Loucy (cell line): ENCODE measurements around the gene FUT4.

Experiments
- H2AFZ ChIP-seq: fragments of 200-600 bp; sonication (generic); 2 replicates; pipeline ENCODE4 v1.6.0; 2016; ENCODE audit warnings: antibody characterized with exemption, mild to moderate bottlenecking, low read length, moderate library complexity
- H3F3A ChIP-seq: fragments of 200-600 bp; 2 replicates; pipeline ENCODE4 v1.6.0; 2016; ENCODE audit warnings: antibody characterized with exemption, low read depth, mild to moderate bottlenecking
- H3K27me3 ChIP-seq: fragments of 200-600 bp; sonication (generic); 2 replicates; pipeline ENCODE4 v1.6.1; 2014; ENCODE audit warnings: low read length, mild to moderate bottlenecking; ENCODE audit not compliant: insufficient read depth, poor library complexity, severe bottlenecking
- H3K36me3 ChIP-seq: fragments of 200-600 bp; sonication (generic); 2 replicates; pipeline ENCODE4 v1.6.1; 2016; ENCODE audit warnings: low read length; ENCODE audit not compliant: insufficient read depth
- H3K4me1 ChIP-seq: fragments of 200-600 bp; sonication (generic); 2 replicates; pipeline ENCODE4 v1.5.1; 2014; ENCODE audit warnings: low read length, mild to moderate bottlenecking; ENCODE audit not compliant: insufficient read depth, poor library complexity, severe bottlenecking
- H3K4me2 ChIP-seq: fragments of 200-600 bp; sonication (generic); 2 replicates; pipeline ENCODE4 v1.6.0; 2014; ENCODE audit warnings: antibody characterized with exemption, low read length, low read depth, mild to moderate bottlenecking; ENCODE audit not compliant: poor library complexity, severe bottlenecking
- H3K4me3 ChIP-seq: fragments of 200-600 bp; sonication (generic); 2 replicates; pipeline ENCODE4 v1.5.1; 2014; ENCODE audit warnings: low read length, mild to moderate bottlenecking, mixed read lengths; ENCODE audit not compliant: poor library complexity, severe bottlenecking
- H3K79me2 ChIP-seq: fragments of 200-600 bp; sonication (generic); 2 replicates; pipeline ENCODE4 v1.6.1; 2014; ENCODE audit warnings: low read length; ENCODE audit not compliant: insufficient read depth
- H3K9ac ChIP-seq: fragments of 200-600 bp; sonication (generic); 2 replicates; pipeline ENCODE4 v1.6.0; 2014; ENCODE audit warnings: mild to moderate bottlenecking, low read depth, low read length, moderate library complexity; ENCODE audit not compliant: poor library complexity, severe bottlenecking
- H3K9me2 ChIP-seq: fragments of 200-600 bp; sonication (generic); replicated peaks from 2 replicates; pipeline ENCODE4 v1.6.1; 2016; ENCODE audit warnings: low read depth, low read length, mixed read lengths
- H3K9me3 ChIP-seq: fragments of 200-600 bp; sonication (generic); 2 replicates; pipeline ENCODE4 v1.6.1; 2014; ENCODE audit warnings: mild to moderate bottlenecking, antibody characterized with exemption, low read length, low read depth; ENCODE audit not compliant: insufficient read depth
- H4K20me1 ChIP-seq: fragments of 200-600 bp; sonication (generic); 2 replicates; pipeline ENCODE4 v1.6.0; 2014; ENCODE audit warnings: antibody characterized with exemption, low read length, mild to moderate bottlenecking; ENCODE audit not compliant: insufficient read depth, poor library complexity, severe bottlenecking
- CTCF ChIP-seq: fragments of 200-600 bp; sonication (generic); conservative IDR thresholded peaks from 2 replicates; pipeline ENCODE4 v1.5.1; 2014; ENCODE audit warnings: mild to moderate bottlenecking, antibody characterized with exemption, low read length
- EZH2phosphoT487 ChIP-seq: fragments of 200-600 bp; IDR thresholded peaks from 2 replicates; pipeline ENCODE4 v1.6.1; 2018; ENCODE audit warnings: antibody characterized with exemption, mild to moderate bottlenecking, moderate library complexity, borderline replicate concordance

The FUT4 gene

DNA sequence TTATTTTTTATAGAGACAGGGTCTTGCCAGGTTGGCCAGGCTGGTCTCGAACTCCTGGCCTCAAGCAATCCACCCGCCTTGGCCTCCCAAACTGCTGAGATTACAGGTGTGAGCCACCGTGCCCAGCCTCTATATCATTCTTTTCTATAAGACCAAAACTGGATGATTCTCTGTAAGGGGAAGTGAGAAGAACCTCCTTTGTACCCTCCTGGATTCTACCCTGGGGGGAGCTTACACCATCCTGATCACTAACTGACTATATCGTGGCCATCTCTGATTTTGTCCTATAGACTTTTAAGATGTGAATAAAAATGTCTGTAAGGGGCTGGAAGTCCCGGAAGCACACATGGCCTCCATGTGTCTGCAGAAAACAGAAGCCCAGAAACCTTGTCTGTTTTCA is 32.6 kb downstream of the FUT4 start:
- no peaks in the 10 kb centered on the region for H3K9me3 ChIP-seq
- H3K4me1 ChIP-seq = peaks cover 5% of the 10 kb centered on the region
- H3K27me3 ChIP-seq = no peaks in the 10 kb centered on the region
- no peaks in the 10 kb centered on the region for H4K20me1 ChIP-seq
- no peak overlapping the region for H3K9ac ChIP-seq
- no peaks in the 10 kb centered on the region for H3K79me2 ChIP-seq
- H3K4me3 ChIP-seq = no peak overlapping the region
- no peaks in the 10 kb centered on the region for H3K9me2 ChIP-seq
- TF ChIP-seq CTCF = no peak
- TF ChIP-seq EZH2phosphoT487 = no peak
- H3F3A ChIP-seq = no peaks in the 10 kb centered on the region
- H3K4me2 ChIP-seq = no peak overlapping the region
- no peaks in the 10 kb centered on the region for H3K36me3 ChIP-seq
- no peak overlapping the region for H2AFZ ChIP-seq

DNA sequence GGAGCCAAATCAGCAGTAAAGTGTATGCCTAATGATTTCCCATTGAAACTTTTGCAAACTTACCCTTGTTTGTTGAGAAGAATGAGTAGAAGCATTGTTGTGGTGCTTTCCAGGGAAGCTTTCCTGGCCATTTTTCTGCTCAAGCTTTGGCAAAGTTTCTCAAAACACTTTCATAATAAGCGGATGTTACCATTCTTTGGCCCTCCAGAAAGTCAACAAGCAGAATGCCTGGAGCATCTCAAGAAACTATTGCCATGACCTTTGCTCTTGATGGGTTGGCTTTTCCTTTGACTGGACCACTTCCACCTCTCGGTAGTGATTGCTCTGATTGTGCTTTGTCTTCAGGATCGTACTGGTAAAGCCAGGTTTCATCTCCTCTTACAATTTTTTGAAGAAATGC is 34.1 kb downstream of the FUT4 start:
- no peak for TF ChIP-seq CTCF
- no peak for TF ChIP-seq EZH2phosphoT487
- no peaks in the 10 kb centered on the region for H3K27me3 ChIP-seq
- no peak overlapping the region for H3K4me3 ChIP-seq
- H3K4me2 ChIP-seq = no peak overlapping the region
- no peaks in the 10 kb centered on the region for H3K79me2 ChIP-seq
- no peaks in the 10 kb centered on the region for H4K20me1 ChIP-seq
- no peak overlapping the region for H2AFZ ChIP-seq
- H3F3A ChIP-seq = no peaks in the 10 kb centered on the region
- no peaks in the 10 kb centered on the region for H3K36me3 ChIP-seq
- H3K9me2 ChIP-seq = no peaks in the 10 kb centered on the region
- peaks cover 5% of the 10 kb centered on the region for H3K4me1 ChIP-seq
- no peak overlapping the region for H3K9ac ChIP-seq
- no peaks in the 10 kb centered on the region for H3K9me3 ChIP-seq

DNA sequence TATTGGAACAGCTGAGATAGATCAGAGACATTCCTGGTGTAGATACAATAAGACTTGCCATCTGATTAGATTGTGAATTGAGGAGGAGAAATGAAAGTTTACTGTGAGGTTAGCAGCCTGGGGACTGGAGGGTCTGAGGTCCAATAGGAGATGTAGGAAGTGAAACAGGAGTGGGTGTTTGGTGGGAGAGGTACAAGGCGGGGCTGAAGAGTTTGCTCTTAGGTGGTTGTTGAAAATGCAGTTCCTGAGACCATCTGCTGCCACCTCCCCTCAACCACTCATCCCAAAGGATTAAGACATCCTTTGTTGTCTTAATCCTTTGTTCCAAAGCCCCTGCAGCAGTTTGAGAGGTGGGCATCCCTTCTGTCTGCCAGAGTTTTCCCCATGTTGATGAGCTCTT is 38.2 kb downstream of the FUT4 start:
- Histone ChIP-seq H3K4me1 (peaks cover 5% of the 10 kb centered on the region), H3K79me2 (no peaks in the 10 kb centered on the region), H3K9me3 (no peaks in the 10 kb centered on the region), H3K36me3 (no peaks in the 10 kb centered on the region), H3K9me2 (no peaks in the 10 kb centered on the region), H3K4me3 (no peak overlapping the region), H3F3A (no peaks in the 10 kb centered on the region), H2AFZ (no peak overlapping the region), H3K27me3 (no peaks in the 10 kb centered on the region), H3K9ac (no peak overlapping the region), H4K20me1 (no peaks in the 10 kb centered on the region), H3K4me2 (no peak overlapping the region)
- TF ChIP-seq EZH2phosphoT487 (no peak), CTCF (no peak)
